HCT116 (cell line): ENCODE results near the gene NRSN1. TPM values are rescaled to one million over a fixed set of nuclear protein-coding genes. Genes with fewer than 3 reads are reported as not detected.

Source experiments
- ATAC-seq: fragments of 200-7000 bp; cut with Tn5 transposase; 2 replicates; pipeline ENCODE4 v1.9.1; 2020; ENCODE audit warnings: mild to moderate bottlenecking, moderate library complexity
- Bru-seq: library from RNA; stranded (reverse); fragments of 400-500 nt; gene quantifications from one replicate; lab custom pipeline; 2021; lab: Mats Ljungman, UMichigan
- BruChase-seq, 2 experiments: library from RNA; stranded (reverse); fragments of 400-500 nt; gene quantifications; one replicate each; lab custom pipeline; 2021; lab: Mats Ljungman, UMichigan
- BruUV-seq: library from RNA; stranded (reverse); fragments of 400-500 nt; replicated peaks from 2 replicates; lab custom pipeline; 2021; lab: Mats Ljungman, UMichigan
- CTCF ChIA-PET: fragments of 300-600 bp; sonication (Branson Sonifier 250); formaldehyde crosslinking; loops from one replicate; lab custom pipeline; 2021; ENCODE audit warnings: antibody characterized with exemption; lab: Charles Lee
- POLR2A ChIA-PET: fragments of 300-600, 350-600 bp; sonication (Branson Sonifier 250); formaldehyde crosslinking; loops from one replicate; lab custom pipeline; 2021; ENCODE audit warnings: antibody characterized with exemption; lab: Charles Lee
- RAD21 ChIA-PET, 2 experiments: fragments of 300-600 bp; sonication (Branson Sonifier 250); formaldehyde crosslinking; loops; one replicate each; lab custom pipeline; 2023; ENCODE audit warnings: low total read pairs in 2 of 2; ENCODE audit not compliant: uncharacterized antibody in 2 of 2, unreplicated experiment in 2 of 2, low non-redundant PET in 1 of 2; lab: Charles Lee
- DNase-seq: peaks from one replicate; pipeline ENCODE4 v3.0.0-alpha.2; 2010; ENCODE audit warnings: low read depth, low spot score
- H2AFZ ChIP-seq: fragments of 200-600 bp; shearing (Covaris generic), sonication (generic); 2 replicates; pipeline ENCODE4 v1.6.1; 2017; ENCODE audit warnings: low read depth, mixed run types, mixed read lengths, antibody characterized with exemption, low read length; ENCODE audit not compliant: poor library complexity, severe bottlenecking
- H3K27ac ChIP-seq: 2 replicates; pipeline ENCODE4 v1.5.1; 2012; ENCODE audit warnings: low read depth, low read length
- H3K27me3 ChIP-seq: fragments of 200-600 bp; sonication (generic); 2 replicates; pipeline ENCODE4 v1.6.1; 2016; ENCODE audit warnings: mixed run types, low read length, mixed read lengths; ENCODE audit not compliant: insufficient read depth
- H3K36me3 ChIP-seq, 2 experiments: fragments of 200-500 bp in 1 of 2; fragments of 200-600 bp in 1 of 2; sonication (Bioruptor generic) in 1 of 2; sonication (generic) in 1 of 2; 2 replicates each; pipeline versions ENCODE4 v1.5.1 to v1.6.1; 2014 to 2016; ENCODE audit warnings: low read length in 2 of 2, inconsistent platforms in 1 of 2, mixed read lengths in 1 of 2, mixed run types in 1 of 2; ENCODE audit not compliant: insufficient read depth in 2 of 2, control insufficient read depth in 1 of 2
- H3K4me1 ChIP-seq, 2 experiments: fragments of 200-600 bp in 1 of 2; sonication (generic) in 1 of 2; 2 replicates each; pipeline versions ENCODE4 v1.5.1 to v1.6.1; 2012 to 2017; ENCODE audit warnings: low read length in 2 of 2, inconsistent platforms in 1 of 2, mild to moderate bottlenecking in 1 of 2, mixed read lengths in 1 of 2, mixed run types in 1 of 2, moderate library complexity in 1 of 2; ENCODE audit not compliant: insufficient read depth in 2 of 2, control insufficient read depth in 1 of 2
- H3K4me2 ChIP-seq: fragments of 200-600 bp; sonication (generic); 2 replicates; pipeline ENCODE4 v1.6.1; 2017; ENCODE audit warnings: mixed run types, low read length, mixed read lengths
- H3K4me3 ChIP-seq, 2 experiments: fragments of 200-600 bp in 1 of 2; sonication (generic) in 1 of 2; replicated peaks in 1 of 2; 2 replicates each; pipeline ENCODE4 v1.5.1; 2011 to 2016; ENCODE audit warnings: low read length in 2 of 2, control low read depth in 1 of 2, low read depth in 1 of 2, mild to moderate bottlenecking in 1 of 2, mixed read lengths in 1 of 2, mixed run types in 1 of 2
- H3K79me2 ChIP-seq: fragments of 200-600 bp; sonication (generic); 2 replicates; pipeline ENCODE4 v1.6.1; 2017; ENCODE audit warnings: mild to moderate bottlenecking, mixed run types, low read length, moderate library complexity, mixed read lengths; ENCODE audit not compliant: insufficient read depth
- H3K9ac ChIP-seq: fragments of 200-600 bp; sonication (generic); 2 replicates; pipeline ENCODE4 v1.6.1; 2016; ENCODE audit warnings: low read length, mixed read lengths
- H3K9me2 ChIP-seq: fragments of 200-600 bp; sonication (generic), shearing (Covaris generic); 2 replicates; pipeline ENCODE4 v1.6.1; 2017; ENCODE audit warnings: mixed run types, mild to moderate bottlenecking, moderate library complexity; ENCODE audit not compliant: insufficient read depth
- H3K9me3 ChIP-seq, 2 experiments: fragments of 200-500 bp in 1 of 2; fragments of 200-600 bp in 1 of 2; sonication (Bioruptor generic) in 1 of 2; sonication (generic) in 1 of 2; 2 replicates each; pipeline ENCODE4 v1.6.1; 2014 to 2017; ENCODE audit warnings: low read length in 2 of 2, mixed read lengths in 2 of 2, inconsistent platforms in 1 of 2, low read depth in 1 of 2, mild to moderate bottlenecking in 1 of 2, mixed run types in 1 of 2, moderate library complexity in 1 of 2; ENCODE audit not compliant: control insufficient read depth in 1 of 2, insufficient read depth in 1 of 2
- H4K20me1 ChIP-seq: fragments of 200-600 bp; sonication (generic), shearing (Covaris generic); 2 replicates; pipeline ENCODE4 v1.6.1; 2017; ENCODE audit warnings: mixed run types, mild to moderate bottlenecking, moderate library complexity; ENCODE audit not compliant: insufficient read depth
- CEBPB ChIP-seq: IDR thresholded peaks from 2 replicates; pipeline ENCODE4 v1.6.1; 2012; ENCODE audit warnings: low read depth
- REST ChIP-seq: IDR thresholded peaks from 2 replicates; pipeline ENCODE4 v1.6.1; 2012; ENCODE audit warnings: low read depth
- intact Hi-C: fragments of 100-400 bp; cut with micrococcal nuclease; formaldehyde crosslinking; loops from 2 replicates; pipeline ENCODE4 v1.10.0; 2022
- long read RNA-seq: library from polyadenylated mRNA; unstranded; transcript quantifications from one replicate; pipeline ENCODE4 v2.0.0, GENCODE V29; 2021; ENCODE audit not compliant: unreplicated experiment
- polyA plus RNA-seq: library from polyadenylated mRNA; unstranded; fragments of >200 nt; gene quantifications from 2 replicates; pipeline ENCODE4 v1.2.1, GENCODE V29; 2012; ENCODE audit warnings: missing spikeins
- total RNA-seq: library from RNA; stranded (reverse); gene quantifications from one replicate; pipeline ENCODE4 v1.2.1, GENCODE V29; 2021; ENCODE audit not compliant: unreplicated experiment

NRSN1 gene
- total RNA-seq, result not detected
- not detected in 2 replicates for polyA plus RNA-seq
- Bru-seq, nascent RNA, result not detected
- BruChase-seq, experiment 1, labeled RNA remaining after a 6-hour chase, result not detected
- BruChase-seq, experiment 2, labeled RNA remaining after a 2-hour chase, result not detected
- long read RNA-seq, result 0 reads

- no peak for ATAC-seq
- CTCF ChIA-PET, result no interaction called here
These were observed at the start of gene NRSN1 for GRCh38 chr6:24125980-24126379. NRSN1 (plus strand) TSS chr6:24126215; CDS start chr6:24134328, 8,113 bp downstream.

More at GRCh38 chr6:24125980-24126379, at the start of gene NRSN1:
- TF ChIP-seq REST (no peak), CEBPB (no peak)
- TF ChIP-seq, all 23 proteins: peak for 0
- H3K9ac ChIP-seq, result no peak within 1 kb of the TSS
- H3K4me2 ChIP-seq, result no peak within 1 kb of the TSS
- no TSS peak for BruUV-seq
- H2AFZ ChIP-seq, result no peak within 1 kb of the TSS
- H3K27me3 ChIP-seq, result peaks cover 13% of the 10 kb centered on the region; the same call in 1 of the 2 replicates
- no peaks in the 10 kb centered on the region for H3K9me3 ChIP-seq
- no peaks in the 10 kb centered on the region for H4K20me1 ChIP-seq
- H3K27ac ChIP-seq, result no peak within 1 kb of the TSS
- POLR2A ChIA-PET, result no interaction called here
- no peak within 1 kb of the TSS for H3K4me3 ChIP-seq
- RAD21 ChIA-PET, result no interaction called here
- H3K9me2 ChIP-seq, result no peaks in the 10 kb centered on the region
- intact Hi-C loops, result no loop called here
- H3K36me3 ChIP-seq, result no peaks in the 10 kb centered on the region
- no peak for DNase-seq
- no peaks in the 10 kb centered on the region for H3K4me1 ChIP-seq
- no peaks in the 10 kb centered on the region for H3K79me2 ChIP-seq
